ENCODE results near the gene RFX2. TPM values are rescaled to one million over a fixed set of nuclear protein-coding genes. Genes with fewer than 3 reads are reported as not detected.

The RFX2 gene
- total and polyA plus RNA-seq, 2 donors from 2014 or later, result 4.6 to 12.6 TPM

GRCh38 chr19:6000228-6000847 is 110.0 kb downstream of the RFX2 start:
- Histone ChIP-seq H3K36me3 (ENCODE audit: control insufficient read depth in 2 of 3, insufficient read depth in 3 of 3, low read length in 3 of 3) (no peaks in the 10 kb centered on the region), H3K9me3 (ENCODE audit: control insufficient read depth in 2 of 3, insufficient read depth in 1 of 3, low read length in 3 of 3) (no peaks in the 10 kb centered on the region), H3K27me3 (ENCODE audit: control insufficient read depth, insufficient read depth, low read length) (no peaks in the 10 kb centered on the region), H3K4me3 (ENCODE audit: low read length in 3 of 3) (no peak overlapping the region), H3K27ac (ENCODE audit: low read depth in 2 of 2, low read length in 2 of 2) (no peak overlapping the region), H3K4me1 (ENCODE audit: control insufficient read depth in 2 of 3, insufficient read depth in 2 of 3, low read depth in 1 of 3, low read length in 3 of 3) (no peaks in the 10 kb centered on the region), H3K9ac (ENCODE audit: low read length in 3 of 3) (no peak overlapping the region)
- no peak for FAIRE-seq
- TF ChIP-seq CTCF (IDR thresholded peaks at IDR 0.05; ENCODE audit: borderline replicate concordance, extremely low read depth, insufficient read depth), result no peak
- no peak for DNase-seq
- intact Hi-C loops (cut with DNase I), result no loop called here

DNA sequence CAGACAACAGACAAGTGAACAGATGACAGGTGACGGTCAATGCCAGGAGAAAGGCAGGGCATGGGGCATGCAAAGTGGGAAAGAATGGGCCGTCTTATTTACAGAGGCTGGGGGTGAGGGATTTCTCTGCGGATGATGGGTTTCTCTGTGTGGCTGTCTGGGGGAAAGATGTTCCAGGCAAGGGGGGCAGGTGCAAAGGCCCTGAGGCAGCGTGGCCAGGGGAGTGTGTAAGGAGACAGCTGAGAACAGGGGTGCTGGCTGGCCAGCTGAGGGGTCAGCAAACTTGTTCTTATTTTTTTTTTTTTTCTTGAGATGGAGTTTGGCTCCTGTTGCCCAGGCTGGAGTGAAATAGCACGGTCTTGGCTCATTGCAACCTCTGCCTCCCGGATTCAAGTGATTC is 110.6 kb downstream of the RFX2 start:
- Histone ChIP-seq H3K9me3 (ENCODE audit: control insufficient read depth in 2 of 3, insufficient read depth in 1 of 3, low read length in 3 of 3) (no peaks in the 10 kb centered on the region), H3K9ac (ENCODE audit: low read length in 3 of 3) (no peak overlapping the region), H3K27ac (ENCODE audit: low read depth in 2 of 2, low read length in 2 of 2) (no peak overlapping the region), H3K4me3 (ENCODE audit: low read length in 3 of 3) (no peak overlapping the region), H3K27me3 (ENCODE audit: control insufficient read depth, insufficient read depth, low read length) (no peaks in the 10 kb centered on the region), H3K36me3 (ENCODE audit: control insufficient read depth in 2 of 3, insufficient read depth in 3 of 3, low read length in 3 of 3) (no peaks in the 10 kb centered on the region), H3K4me1 (ENCODE audit: control insufficient read depth in 2 of 3, insufficient read depth in 2 of 3, low read depth in 1 of 3, low read length in 3 of 3) (no peaks in the 10 kb centered on the region)
- no peak for FAIRE-seq
- intact Hi-C loops (cut with DNase I), result no loop called here
- no peak for TF ChIP-seq CTCF (IDR thresholded peaks at IDR 0.05; ENCODE audit: borderline replicate concordance, extremely low read depth, insufficient read depth)
- no peak for DNase-seq

DNA sequence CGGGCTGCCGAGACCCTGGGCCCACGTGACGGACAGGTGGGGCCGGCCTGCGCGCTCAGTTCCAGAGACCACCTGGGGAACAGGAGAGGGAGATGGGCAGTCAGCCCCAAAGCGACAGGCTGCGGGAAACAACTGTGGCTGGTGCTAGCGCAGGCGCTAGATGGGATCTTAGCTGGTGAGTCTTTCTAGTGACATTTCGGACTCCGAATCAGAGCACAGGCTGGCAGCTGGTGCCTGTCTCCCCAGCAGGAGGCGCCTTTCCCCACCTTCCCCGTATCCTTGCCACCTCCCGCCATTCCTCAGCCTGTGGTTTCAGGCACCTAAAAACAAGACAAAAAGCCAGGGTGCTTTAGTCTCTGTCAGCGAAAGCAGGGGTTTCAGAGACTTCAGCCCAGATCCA is 112.9 kb downstream of the RFX2 start:
- no peak overlapping the region for H3K9ac ChIP-seq (ENCODE audit: low read length in 3 of 3)
- peaks cover 0 to 5% (median 2%) of the 10 kb centered on the region in 3 donors for H3K4me1 ChIP-seq (ENCODE audit: control insufficient read depth in 2 of 3, insufficient read depth in 2 of 3, low read depth in 1 of 3, low read length in 3 of 3)
- no peaks in the 10 kb centered on the region for H3K36me3 ChIP-seq (ENCODE audit: control insufficient read depth in 2 of 3, insufficient read depth in 3 of 3, low read length in 3 of 3)
- no peak overlapping the region for H3K27ac ChIP-seq (ENCODE audit: low read depth in 2 of 2, low read length in 2 of 2)
- H3K27me3 ChIP-seq (ENCODE audit: control insufficient read depth, insufficient read depth, low read length), result no peaks in the 10 kb centered on the region
- H3K4me3 ChIP-seq (ENCODE audit: low read length in 3 of 3), result no peak overlapping the region
- H3K9me3 ChIP-seq (ENCODE audit: control insufficient read depth in 2 of 3, insufficient read depth in 1 of 3, low read length in 3 of 3), result no peaks in the 10 kb centered on the region
- intact Hi-C loops (cut with DNase I), result no loop called here
- DNase-seq (no peak), FAIRE-seq (no peak)
- TF ChIP-seq CTCF (IDR thresholded peaks at IDR 0.05; ENCODE audit: borderline replicate concordance, extremely low read depth, insufficient read depth), result no peak

All from kidney (tissue), 14 donors.